Fibroblast of pulmonary artery (primary cell): ENCODE measurements around the gene GOLGA6L2.
"Not testable (repeated sequence)": the region's sequence is repeated elsewhere in the genome, so short reads cannot be mapped to it uniquely, and the experiment has no call there.

Experiments
- DNase-seq: peaks from one replicate; pipeline ENCODE4 v3.0.0-alpha.2; 2010; ENCODE audit warnings: low read depth
- H3K4me3 ChIP-seq: replicated peaks from 2 replicates; pipeline ENCODE4 v1.5.1; 2011; ENCODE audit warnings: low read depth, mild to moderate bottlenecking, control low read depth, low read length, moderate library complexity
- TF ChIP-seq, protein P1 (sequence below): IDR thresholded peaks from 2 replicates; pipeline ENCODE4 v1.5.1; 2011; ENCODE audit warnings: mild to moderate bottlenecking, control low read depth, low read length, inconsistent platforms; ENCODE audit errors: missing control alignments

GOLGA6L2 gene

DNA sequence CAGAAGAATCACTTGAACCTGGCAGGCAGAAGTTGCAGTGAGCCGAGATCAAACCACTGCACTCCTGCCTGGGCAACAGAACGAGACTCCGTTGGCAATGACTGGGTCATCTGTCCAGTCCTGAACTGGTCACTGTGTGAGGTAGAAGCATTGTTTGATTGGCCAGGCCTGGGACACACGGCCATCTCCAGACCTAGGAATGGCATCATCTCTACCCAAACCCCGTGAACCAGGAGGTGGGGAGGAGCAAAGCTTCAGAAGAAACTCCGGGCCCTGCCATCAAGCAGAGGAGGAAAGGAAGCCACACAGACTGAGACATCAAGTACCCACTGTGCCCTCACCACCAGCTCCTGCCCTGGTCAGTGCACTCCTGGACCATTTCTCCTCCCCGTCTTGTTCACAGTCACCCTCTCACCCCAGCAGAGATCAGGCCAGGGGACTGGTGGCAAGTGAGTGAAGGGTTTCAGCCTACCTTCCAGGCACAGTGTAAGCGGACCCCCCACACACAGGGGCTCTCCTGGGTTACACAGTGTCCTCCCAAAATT is 31.6 kb downstream of the GOLGA6L2 start:
- DNase-seq = no peak
- TF ChIP-seq, protein P1, sequence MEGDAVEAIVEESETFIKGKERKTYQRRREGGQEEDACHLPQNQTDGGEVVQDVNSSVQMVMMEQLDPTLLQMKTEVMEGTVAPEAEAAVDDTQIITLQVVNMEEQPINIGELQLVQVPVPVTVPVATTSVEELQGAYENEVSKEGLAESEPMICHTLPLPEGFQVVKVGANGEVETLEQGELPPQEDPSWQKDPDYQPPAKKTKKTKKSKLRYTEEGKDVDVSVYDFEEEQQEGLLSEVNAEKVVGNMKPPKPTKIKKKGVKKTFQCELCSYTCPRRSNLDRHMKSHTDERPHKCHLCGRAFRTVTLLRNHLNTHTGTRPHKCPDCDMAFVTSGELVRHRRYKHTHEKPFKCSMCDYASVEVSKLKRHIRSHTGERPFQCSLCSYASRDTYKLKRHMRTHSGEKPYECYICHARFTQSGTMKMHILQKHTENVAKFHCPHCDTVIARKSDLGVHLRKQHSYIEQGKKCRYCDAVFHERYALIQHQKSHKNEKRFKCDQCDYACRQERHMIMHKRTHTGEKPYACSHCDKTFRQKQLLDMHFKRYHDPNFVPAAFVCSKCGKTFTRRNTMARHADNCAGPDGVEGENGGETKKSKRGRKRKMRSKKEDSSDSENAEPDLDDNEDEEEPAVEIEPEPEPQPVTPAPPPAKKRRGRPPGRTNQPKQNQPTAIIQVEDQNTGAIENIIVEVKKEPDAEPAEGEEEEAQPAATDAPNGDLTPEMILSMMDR = no peak
- H3K4me3 ChIP-seq = no peak overlapping the region

DNA sequence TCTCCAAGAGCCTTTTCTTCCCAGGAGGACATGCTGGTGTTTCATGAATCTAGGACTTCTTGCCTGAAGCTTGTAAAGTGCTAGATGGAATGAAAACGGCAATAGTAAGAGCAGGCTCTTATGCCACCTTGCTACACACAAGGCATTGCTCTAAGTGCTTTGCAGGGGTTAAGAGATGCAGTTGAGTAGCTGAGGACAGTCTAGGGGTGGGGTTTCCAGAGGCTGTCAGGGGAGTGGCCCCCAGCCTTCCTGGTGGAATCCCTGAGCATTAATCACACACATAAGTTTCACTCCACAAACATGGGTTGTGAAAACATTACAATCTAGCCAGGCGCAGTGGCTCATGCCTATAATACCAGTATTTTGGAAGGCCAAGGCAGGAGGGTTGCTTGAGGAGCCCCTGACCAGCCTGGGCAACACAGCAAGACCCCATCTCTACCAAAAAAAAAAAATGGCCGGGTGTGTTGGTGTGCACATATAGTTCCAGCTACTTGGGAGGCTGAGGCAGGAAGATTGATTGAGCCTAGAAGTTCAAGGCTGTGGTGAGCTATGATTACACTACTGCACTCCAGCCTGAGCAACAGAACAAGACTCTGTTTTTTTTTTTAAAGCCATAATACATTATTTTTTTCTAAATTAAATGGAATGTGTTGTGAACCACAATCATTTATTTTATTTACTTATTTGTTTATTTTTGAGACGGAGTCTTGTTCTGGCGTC is 34.0 kb downstream of the GOLGA6L2 start:
- H3K4me3 ChIP-seq, DNase-seq: not testable (repeated sequence)

DNA sequence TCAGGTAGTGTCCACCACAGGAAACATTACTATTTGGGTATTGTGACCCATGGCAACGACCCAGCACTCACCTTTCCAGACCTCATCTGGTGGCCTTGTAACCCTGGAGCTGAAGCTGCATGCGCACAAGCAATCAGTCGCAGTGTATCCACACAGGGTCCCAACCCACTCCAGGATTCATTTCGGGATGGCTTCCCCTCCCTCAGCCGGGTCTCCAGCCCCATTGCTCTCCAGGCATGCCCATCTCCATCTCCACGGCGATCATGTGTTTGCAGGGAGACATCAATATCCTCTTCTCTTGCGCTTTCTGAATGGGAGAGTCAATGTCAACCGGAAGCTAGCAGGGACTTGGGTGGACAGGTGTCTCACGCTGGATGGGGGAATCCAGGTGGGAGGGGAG is 35.2 kb downstream of the GOLGA6L2 start:
- TF ChIP-seq, protein P1 = no peak
- no peak for DNase-seq
- H3K4me3 ChIP-seq = no peak overlapping the region

DNA sequence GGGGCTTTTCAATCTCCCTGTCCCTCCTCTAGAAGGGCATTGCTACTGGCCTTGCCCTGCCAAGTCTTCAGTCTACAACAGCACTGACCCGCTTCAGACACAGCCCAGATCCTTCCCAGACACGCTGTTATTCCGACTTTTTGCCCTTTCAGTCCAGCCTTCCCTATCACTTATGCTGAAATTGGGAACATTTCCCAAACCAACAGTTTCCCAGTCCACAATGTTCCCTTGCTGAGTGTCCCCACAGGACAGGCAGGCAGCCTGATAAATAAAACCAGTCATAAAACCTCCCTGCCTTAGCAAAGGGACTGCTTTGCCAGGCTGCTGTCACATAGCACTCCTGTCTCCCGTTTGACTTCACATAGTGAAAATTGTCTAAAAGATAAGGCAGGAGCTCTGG is 43.5 kb downstream of the GOLGA6L2 start:
- TF ChIP-seq, protein P1 = no peak
- no peak overlapping the region for H3K4me3 ChIP-seq
- DNase-seq = no peak

DNA sequence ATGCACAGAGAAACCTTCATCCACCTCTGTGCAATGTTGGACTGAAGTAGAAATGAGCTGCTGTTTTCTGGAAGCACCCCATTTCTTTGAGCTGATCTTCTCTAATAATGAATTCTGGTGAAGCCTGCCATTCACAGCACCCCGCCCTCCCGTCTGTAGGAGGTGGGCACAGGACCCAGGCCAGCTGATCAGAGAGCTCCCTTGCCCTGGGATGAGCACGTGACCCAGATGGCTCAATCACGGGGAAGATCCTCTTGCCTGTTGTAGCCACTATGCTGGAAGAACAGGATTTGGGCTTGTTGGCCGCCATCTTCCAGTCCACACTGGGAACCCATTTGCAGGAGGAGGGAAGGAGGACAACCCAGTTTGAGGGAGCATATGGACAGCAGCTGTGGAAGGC is 44.5 kb downstream of the GOLGA6L2 start:
- no peak for DNase-seq
- TF ChIP-seq, protein P1 = no peak
- no peak overlapping the region for H3K4me3 ChIP-seq

DNA sequence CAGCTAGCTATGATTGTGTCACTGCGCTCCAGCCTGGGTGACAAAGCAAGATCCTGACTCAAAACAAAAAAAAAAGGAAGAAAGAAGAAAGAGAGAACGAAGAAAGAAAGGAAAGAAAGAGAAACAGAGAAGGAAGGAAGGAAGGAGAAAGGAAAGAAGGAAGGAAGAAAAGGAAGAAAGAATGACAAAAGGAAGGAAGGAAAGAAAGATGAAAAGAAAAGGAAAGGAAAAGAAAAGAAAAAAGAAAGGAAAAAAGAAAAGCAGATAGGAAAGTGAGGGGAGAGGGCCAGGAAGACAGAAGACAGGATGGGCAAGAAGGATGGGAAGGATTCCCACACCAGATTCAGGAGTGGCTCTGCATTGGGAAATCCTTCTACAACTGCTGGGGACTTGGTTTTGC is 44.9 kb downstream of the GOLGA6L2 start:
- no peak overlapping the region for H3K4me3 ChIP-seq
- DNase-seq = no peak
- TF ChIP-seq, protein P1 = no peak

DNA sequence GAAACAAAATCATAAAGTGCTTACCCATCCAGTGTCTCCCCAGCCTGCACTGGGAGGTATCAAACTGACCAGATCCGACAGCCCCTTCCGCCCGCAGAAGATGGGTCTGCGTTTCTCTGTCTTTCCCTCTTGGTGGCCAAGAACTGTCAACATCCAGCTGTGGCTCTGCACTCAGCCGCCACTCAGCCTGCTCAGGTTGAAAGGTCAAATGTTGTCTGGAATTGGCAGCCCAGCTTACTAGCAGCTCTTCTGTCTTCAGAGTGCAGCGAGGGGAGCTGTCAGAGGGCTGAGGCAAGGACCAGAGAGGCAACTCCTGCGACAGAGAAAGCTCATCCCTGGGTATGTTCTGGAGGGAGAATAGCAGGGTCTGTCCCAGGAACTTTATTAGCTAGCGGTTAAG is 45.4 kb downstream of the GOLGA6L2 start:
- no peak overlapping the region for H3K4me3 ChIP-seq
- TF ChIP-seq, protein P1 = no peak
- DNase-seq = no peak

DNA sequence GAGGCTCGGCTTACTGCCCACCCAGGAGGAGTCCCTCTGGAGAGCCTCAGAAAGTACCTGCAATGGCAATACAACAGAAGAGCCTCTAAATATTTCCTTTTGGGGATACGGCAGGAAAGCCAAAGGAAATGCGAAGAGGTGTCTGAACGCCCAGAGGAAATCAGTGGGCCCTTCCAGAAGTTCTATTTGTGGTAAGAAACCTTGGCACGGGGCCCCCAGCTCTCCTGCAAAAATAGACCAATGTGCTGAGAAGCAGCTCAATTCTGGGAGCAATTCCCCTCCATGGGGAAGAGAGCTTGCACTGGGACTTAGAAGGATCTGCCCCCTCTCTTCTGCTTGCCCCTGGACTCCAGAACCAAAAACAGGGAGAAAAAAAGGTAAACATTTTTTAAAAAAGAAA is 47.8 kb downstream of the GOLGA6L2 start:
- not testable (repeated sequence) for H3K4me3 ChIP-seq, DNase-seq

DNA sequence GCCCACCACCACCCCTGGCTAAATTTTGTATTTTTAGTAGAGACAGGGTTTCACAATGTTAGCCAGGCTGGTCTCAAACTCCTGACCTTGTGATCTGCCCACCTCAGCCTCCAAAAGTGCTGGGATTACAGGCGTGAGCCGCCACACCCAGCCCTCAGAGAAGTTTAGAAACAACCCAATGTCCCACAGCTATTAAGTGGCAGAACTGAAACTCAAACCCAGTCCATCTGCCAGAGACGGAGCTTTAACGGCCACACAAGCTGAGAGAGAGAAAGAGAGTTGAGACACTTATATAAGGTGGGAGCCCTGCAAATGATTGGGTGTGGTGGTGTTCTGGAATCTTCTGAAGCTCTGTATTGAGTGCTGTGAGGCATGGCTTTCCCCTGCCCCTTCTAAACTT is 48.7 kb downstream of the GOLGA6L2 start:
- not testable (repeated sequence) for H3K4me3 ChIP-seq, DNase-seq
